Psoas muscle (tissue), 8 donors: ENCODE results near the gene ABCC11. TPM values are rescaled to one million over a fixed set of nuclear protein-coding genes. Genes with fewer than 3 reads are reported as not detected.

ENCODE experiments used
- ATAC-seq, 4 donors: fragments of 200-7000 bp; cut with Tn5 transposase; one replicate each; pipeline ENCODE4 v1.9.1; 2020; ENCODE audit warnings: moderate library complexity in 3 of 4, mild to moderate bottlenecking in 2 of 4
- DNase-seq, 2 donors: peaks; one replicate each; pipeline ENCODE4 v3.0.0-alpha.2; 2020
- H3K27ac ChIP-seq: fragments of 200-600 bp; one replicate; pipeline ENCODE4 v1.8.0; 2022
- H3K27me3 ChIP-seq, 3 donors: fragments of 200-600 bp in 1 of 3; one replicate each; pipeline versions ENCODE4 v1.6.1 to v1.8.0; 2013 to 2022; ENCODE audit warnings: low read length in 2 of 3, mild to moderate bottlenecking in 2 of 3, moderate library complexity in 1 of 3; ENCODE audit not compliant: insufficient read depth in 3 of 3
- H3K36me3 ChIP-seq, 2 donors: fragments of 200-600 bp in 1 of 2; one replicate each; pipeline versions ENCODE4 v1.6.1 to v1.8.0; 2013 to 2022; ENCODE audit warnings: low read depth in 1 of 2, mild to moderate bottlenecking in 1 of 2, moderate library complexity in 1 of 2; ENCODE audit not compliant: insufficient read depth in 1 of 2
- H3K4me1 ChIP-seq: fragments of 200-600 bp; one replicate; pipeline ENCODE4 v1.8.0; 2022
- H3K4me3 ChIP-seq: fragments of 200-600 bp; one replicate; pipeline ENCODE4 v1.8.0; 2022; ENCODE audit warnings: mild to moderate bottlenecking
- H3K9me3 ChIP-seq: fragments of 200-600 bp; one replicate; pipeline ENCODE4 v1.8.0; 2022
- WGBS, 3 donors: extraction: QIAGEN DNeasy Blood & Tissue Kit; methylation state at CpG; one replicate each; pipeline versions ENCODE4 v1.1.6 to v1.1.7; 2013; 5-methylcytosine and 5-hydroxymethylcytosine counted together
- intact Hi-C, 2 donors: fragments of 100-400 bp; cut with DNase I; formaldehyde crosslinking; loops; one replicate each; pipeline versions ENCODE4 v1.11.0 to v1.14.2; 2022
- polyA plus RNA-seq, 3 donors: library from polyadenylated mRNA; stranded (reverse); fragments of 200-250 nt; gene quantifications; one replicate each; pipeline ENCODE4 v1.2.3, GENCODE V29; 2013
- total RNA-seq, 4 donors: library from RNA; stranded (reverse); fragmentation: NEBNext Ultra II Directional in 2 of 4; extraction: Animal tissue kit (Norgen Biotek cat#: 25700) in 2 of 4; gene quantifications; one replicate each; pipeline versions ENCODE4 v1.2.1 to v1.2.4, GENCODE V29; 2021 to 2023
- TF ChIP-seq, protein P1 (sequence below): fragments of 200-600 bp; IDR thresholded peaks from one replicate; pipeline ENCODE4 v1.8.0; 2022; ENCODE audit warnings: antibody characterized with exemption
- donor health status: healthy with polysubstance abuse.
- donor health status: DM: no; HTN: no; CAD: no; lungs with moderate emphysema.
- donor health status: Bipolar disorder and iron deficiency.
- donor health status: healthy.
- donor health status: DM: yes; HTN: yes; CAD: no.
- donor health status: DM: no; HTN: no; CAD: no.
- donor health status: DM: no; HTN: no; CAD: no.
- donor health status: DM: yes; HTN: yes; CAD: no.

The ABCC11 gene
- total and polyA plus RNA-seq, 7 donors: 0.05 to 0.22 (median 0.15) TPM; not detected in 1

DNA sequence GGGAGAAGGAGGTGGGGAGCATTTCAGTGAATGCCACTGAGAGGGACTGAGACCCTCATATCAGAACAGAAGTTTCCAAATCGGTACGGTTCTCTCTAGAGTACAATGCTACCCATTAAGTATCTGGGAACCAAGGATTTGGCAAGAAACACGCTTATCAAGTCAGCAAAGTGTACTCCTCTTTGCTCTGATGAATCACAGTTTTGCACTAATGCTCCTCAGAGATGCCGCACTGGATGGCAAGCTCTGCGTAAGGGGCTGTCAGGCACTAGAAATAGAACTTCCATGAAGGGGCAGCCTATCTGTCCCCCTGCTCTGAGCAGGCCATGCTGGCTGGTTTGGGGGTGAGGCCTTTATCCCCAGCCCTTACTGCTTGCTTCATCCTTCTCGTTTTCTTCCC lies 86.8 kb downstream of the ABCC11 start:
- 84 to 85% (median 84%) methylated on average over 6 of the region's 6 CpGs for WGBS, 3 donors
- intact Hi-C loops: loop anchor here (5.0 to 10.0 kb wide), 2 partner anchors 1018 to 1226 kb away; partner anchors contain the start of gene NETO2 (in 1 of the 2)

DNA sequence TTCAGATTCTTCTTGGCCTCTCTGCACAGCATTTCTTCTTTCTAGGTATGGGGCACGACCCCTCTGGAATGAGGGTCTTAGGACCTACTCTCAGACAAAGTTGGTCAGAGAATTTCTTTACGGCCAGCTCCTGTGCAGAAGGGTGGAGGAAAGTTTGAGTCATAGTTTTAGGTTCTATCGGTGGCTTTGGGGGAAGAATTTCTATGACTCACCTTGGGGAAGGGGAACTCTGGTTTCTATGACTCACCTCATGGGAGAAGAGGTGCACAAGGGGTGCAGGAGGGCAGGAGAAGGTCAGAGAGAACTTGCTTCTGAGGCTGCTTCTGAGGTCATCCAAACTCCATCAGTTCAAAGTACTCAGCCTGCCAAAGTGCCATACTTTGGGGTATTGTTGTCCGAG lies 89.0 kb downstream of the ABCC11 start:
- H3K4me1 ChIP-seq: no peaks in the 10 kb centered on the region
- TF ChIP-seq, protein P1, sequence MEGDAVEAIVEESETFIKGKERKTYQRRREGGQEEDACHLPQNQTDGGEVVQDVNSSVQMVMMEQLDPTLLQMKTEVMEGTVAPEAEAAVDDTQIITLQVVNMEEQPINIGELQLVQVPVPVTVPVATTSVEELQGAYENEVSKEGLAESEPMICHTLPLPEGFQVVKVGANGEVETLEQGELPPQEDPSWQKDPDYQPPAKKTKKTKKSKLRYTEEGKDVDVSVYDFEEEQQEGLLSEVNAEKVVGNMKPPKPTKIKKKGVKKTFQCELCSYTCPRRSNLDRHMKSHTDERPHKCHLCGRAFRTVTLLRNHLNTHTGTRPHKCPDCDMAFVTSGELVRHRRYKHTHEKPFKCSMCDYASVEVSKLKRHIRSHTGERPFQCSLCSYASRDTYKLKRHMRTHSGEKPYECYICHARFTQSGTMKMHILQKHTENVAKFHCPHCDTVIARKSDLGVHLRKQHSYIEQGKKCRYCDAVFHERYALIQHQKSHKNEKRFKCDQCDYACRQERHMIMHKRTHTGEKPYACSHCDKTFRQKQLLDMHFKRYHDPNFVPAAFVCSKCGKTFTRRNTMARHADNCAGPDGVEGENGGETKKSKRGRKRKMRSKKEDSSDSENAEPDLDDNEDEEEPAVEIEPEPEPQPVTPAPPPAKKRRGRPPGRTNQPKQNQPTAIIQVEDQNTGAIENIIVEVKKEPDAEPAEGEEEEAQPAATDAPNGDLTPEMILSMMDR: no peak
- ATAC-seq: no peak
- 69 to 84% (median 72%) methylated on average over 4 of the region's 4 CpGs for WGBS, 3 donors
- no peaks in the 10 kb centered on the region for H3K9me3 ChIP-seq
- intact Hi-C loops: no loop called here
- no peak overlapping the region for H3K27ac ChIP-seq
- H3K4me3 ChIP-seq: no peak overlapping the region
- no peaks in the 10 kb centered on the region for H3K36me3 ChIP-seq
- H3K27me3 ChIP-seq: no peaks in the 10 kb centered on the region
- no peak for DNase-seq

More for the DNA sequence above, 86.8 kb downstream of the ABCC11 start:
- DNase-seq (no peak), ATAC-seq (no peak)
- Histone ChIP-seq H3K27me3 (no peaks in the 10 kb centered on the region), H3K4me1 (no peaks in the 10 kb centered on the region), H3K36me3 (no peaks in the 10 kb centered on the region), H3K4me3 (no peak overlapping the region), H3K9me3 (no peaks in the 10 kb centered on the region), H3K27ac (no peak overlapping the region)
- TF ChIP-seq, protein P1: no peak

DNA sequence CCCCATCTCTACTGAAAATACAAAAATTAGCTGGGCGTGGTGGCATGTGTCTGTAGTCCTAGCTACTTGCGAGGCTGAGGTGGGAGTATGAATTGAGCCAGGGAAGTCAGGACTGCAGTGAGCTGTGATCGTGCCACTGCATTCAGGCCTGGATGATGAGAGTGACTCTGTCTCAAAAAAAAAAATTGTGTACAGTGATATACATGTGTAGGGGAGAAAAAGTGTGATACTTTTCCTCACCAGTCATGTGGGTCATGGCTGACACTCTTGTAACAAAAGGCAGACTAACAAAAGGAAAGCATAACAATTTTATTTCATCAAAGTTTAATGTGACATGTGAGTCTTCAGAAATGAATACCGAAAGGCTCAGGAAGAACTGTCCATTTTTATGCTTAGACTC lies 89.5 kb downstream of the ABCC11 start:
- TF ChIP-seq, protein P1: no peak
- Histone ChIP-seq H3K27ac (no peak overlapping the region), H3K4me3 (no peak overlapping the region), H3K27me3 (no peaks in the 10 kb centered on the region), H3K36me3 (no peaks in the 10 kb centered on the region), H3K4me1 (no peaks in the 10 kb centered on the region), H3K9me3 (no peaks in the 10 kb centered on the region)
- ATAC-seq: no peak
- DNase-seq: no peak
- intact Hi-C loops: loop anchor here in 1 of 2 donors (2.0 kb wide), 1 partner anchor 1015 kb away; the partner anchor contains the start of gene NETO2
- WGBS, 3 donors: 82 to 86% (median 85%) methylated on average over 4 of the region's 4 CpGs

DNA sequence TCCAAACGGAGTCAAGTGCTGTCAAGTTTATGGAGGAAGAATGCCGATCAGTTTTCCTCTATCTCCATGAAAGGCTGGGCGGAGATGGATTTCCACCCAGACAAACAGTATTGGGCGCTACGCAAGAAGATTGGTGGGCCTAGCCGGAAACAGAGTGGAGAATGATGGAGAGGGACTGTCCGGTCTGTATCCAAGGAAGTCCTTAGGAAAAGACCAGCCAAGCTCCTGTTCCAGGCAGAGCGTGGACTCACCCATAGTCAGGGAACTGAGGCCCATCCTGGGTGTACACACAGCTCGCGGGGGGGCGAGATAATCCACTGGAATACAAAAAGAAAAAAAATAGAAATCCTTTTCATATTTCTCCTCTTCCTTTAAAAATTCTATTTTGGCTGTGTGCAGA lies 90.0 kb downstream of the ABCC11 start:
- no peaks in the 10 kb centered on the region for H3K27me3 ChIP-seq
- intact Hi-C loops: loop anchor here in 1 of 2 donors (2.0 kb wide), 1 partner anchor 1015 kb away; the partner anchor contains the start of gene NETO2
- no peaks in the 10 kb centered on the region for H3K36me3 ChIP-seq
- no peaks in the 10 kb centered on the region for H3K9me3 ChIP-seq
- TF ChIP-seq, protein P1: no peak
- peak in 2 of 4 donors; percentile 24 to 36 for ATAC-seq
- 74 to 80% (median 77%) methylated on average over 11 of the region's 11 CpGs for WGBS, 3 donors
- H3K4me1 ChIP-seq: no peaks in the 10 kb centered on the region
- H3K27ac ChIP-seq: no peak overlapping the region
- H3K4me3 ChIP-seq: no peak overlapping the region
- no peak for DNase-seq

DNA sequence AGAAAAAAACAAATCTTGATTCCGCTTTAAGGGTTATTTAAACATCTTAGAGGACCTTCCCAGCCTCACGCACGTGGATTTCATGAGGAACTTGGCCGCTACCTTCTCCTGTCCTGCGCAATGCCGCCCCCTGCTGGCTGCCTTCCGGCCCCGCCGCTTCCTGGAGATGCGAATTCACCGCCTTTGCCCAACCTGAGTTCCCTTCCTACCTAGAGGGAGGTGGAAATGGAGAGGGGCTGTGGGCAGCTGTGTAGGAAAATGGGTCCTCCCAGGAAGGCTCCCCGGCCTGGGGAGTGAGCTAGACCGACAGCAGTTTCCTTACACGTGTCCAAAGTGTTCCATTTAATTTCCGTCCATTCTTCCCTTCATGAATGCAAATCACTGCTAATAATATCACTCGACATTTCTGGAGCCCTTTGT lies 90.5 kb downstream of the ABCC11 start:
- Histone ChIP-seq H3K4me1 (no peaks in the 10 kb centered on the region), H3K9me3 (no peaks in the 10 kb centered on the region), H3K27me3 (no peaks in the 10 kb centered on the region), H3K4me3 (peak overlapping the region; percentile 39), H3K27ac (no peak overlapping the region), H3K36me3 (no peaks in the 10 kb centered on the region)
- DNase-seq (peak; percentile 82 to 90), ATAC-seq (peak; percentile 86 to 95 (median 89))
- intact Hi-C loops: loop anchor here in 1 of 2 donors (2.0 kb wide), 1 partner anchor 1014 kb away; the partner anchor contains the start of gene NETO2
- 10 to 11% (median 11%) methylated on average over 16 of the region's 16 CpGs for WGBS, 3 donors
- TF ChIP-seq, protein P1: peak; percentile 95
